Measurements from ENCODE around the gene OIP5. TPM values are rescaled to one million over a fixed set of nuclear protein-coding genes. Genes with fewer than 3 reads are reported as not detected.

The OIP5 gene
- total and polyA plus RNA-seq, 2 donors (not counting 3 experiments of a cell fraction or from before 2014, with no cell fraction given): 11.4 to 11.8 TPM

DNA sequence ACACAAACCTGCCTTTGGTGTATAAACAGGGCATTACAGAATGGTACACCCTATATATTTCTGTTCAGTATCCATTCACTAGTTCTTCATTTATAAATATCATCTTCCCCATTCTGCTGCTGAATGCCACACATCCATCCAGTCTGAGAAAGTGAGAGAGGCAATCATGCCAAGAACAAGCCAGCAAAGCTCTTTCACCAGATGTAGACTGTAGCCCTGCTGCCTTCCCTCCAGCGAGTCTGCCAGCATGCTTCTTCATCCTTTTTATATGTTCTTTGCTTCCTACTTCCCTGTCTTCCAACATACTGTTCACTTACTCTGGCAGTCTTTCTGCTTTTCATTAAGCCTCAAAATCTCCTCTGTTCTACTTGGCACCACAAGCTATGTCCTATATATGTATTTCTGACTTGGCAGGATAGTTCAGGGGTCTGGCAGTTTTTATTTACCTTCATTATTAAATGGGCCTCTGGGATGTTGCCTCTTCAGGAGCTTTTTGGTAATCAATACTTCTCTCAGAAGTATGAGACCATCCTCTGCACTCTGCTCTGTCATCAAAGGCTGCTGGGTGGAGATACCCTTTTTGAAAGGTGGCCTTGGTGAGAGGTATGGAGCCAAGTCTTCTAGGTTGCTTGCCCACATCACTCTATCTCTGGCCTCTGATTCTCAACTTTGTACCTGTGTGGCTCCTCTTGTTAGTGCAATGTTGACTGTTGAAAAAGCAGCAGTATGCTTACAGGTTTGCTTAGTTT is 52.7 kb downstream of the OIP5 start:
- POLR2A ChIA-PET: no interaction called here
- intact Hi-C loops (cut with micrococcal nuclease): no loop called here
- no peak for TF ChIP-seq FOS (IDR thresholded peaks at IDR 0.05; ENCODE audit: borderline replicate concordance, insufficient read depth, low read length)
- TF ChIP-seq MYC (IDR thresholded peaks at IDR 0.05; ENCODE audit: low read depth, low read length): no peak
- TF ChIP-seq, protein P1, sequence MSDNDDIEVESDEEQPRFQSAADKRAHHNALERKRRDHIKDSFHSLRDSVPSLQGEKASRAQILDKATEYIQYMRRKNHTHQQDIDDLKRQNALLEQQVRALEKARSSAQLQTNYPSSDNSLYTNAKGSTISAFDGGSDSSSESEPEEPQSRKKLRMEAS (IDR thresholded peaks at IDR 0.05; ENCODE audit: insufficient read depth, insufficient read length): no peak
- no peak for TF ChIP-seq POLR2AphosphoS5 (IDR thresholded peaks at IDR 0.05; ENCODE audit: insufficient read depth, low read depth, low read length)
- no peak for TF ChIP-seq POLR2A (IDR thresholded peaks at IDR 0.05; ENCODE audit: low read depth, low read length)
- TF ChIP-seq, protein P2, sequence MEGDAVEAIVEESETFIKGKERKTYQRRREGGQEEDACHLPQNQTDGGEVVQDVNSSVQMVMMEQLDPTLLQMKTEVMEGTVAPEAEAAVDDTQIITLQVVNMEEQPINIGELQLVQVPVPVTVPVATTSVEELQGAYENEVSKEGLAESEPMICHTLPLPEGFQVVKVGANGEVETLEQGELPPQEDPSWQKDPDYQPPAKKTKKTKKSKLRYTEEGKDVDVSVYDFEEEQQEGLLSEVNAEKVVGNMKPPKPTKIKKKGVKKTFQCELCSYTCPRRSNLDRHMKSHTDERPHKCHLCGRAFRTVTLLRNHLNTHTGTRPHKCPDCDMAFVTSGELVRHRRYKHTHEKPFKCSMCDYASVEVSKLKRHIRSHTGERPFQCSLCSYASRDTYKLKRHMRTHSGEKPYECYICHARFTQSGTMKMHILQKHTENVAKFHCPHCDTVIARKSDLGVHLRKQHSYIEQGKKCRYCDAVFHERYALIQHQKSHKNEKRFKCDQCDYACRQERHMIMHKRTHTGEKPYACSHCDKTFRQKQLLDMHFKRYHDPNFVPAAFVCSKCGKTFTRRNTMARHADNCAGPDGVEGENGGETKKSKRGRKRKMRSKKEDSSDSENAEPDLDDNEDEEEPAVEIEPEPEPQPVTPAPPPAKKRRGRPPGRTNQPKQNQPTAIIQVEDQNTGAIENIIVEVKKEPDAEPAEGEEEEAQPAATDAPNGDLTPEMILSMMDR (IDR thresholded peaks at IDR 0.05; ENCODE audit: extremely low read depth in 1 of 2, insufficient read depth in 1 of 2, low read depth in 1 of 2, low read length in 2 of 2): no peak
- no peak for TF ChIP-seq JUN (IDR thresholded peaks at IDR 0.05; ENCODE audit: borderline replicate concordance, insufficient read depth, insufficient read length, low read depth)

More for the DNA sequence above, 52.7 kb downstream of the OIP5 start:
- Histone ChIP-seq H3K4me1 (ENCODE audit: control insufficient read depth, extremely low read depth, insufficient read depth, low read length) (no peaks in the 10 kb centered on the region), H3K9me3 (replicated peaks; ENCODE audit: control insufficient read depth, insufficient read depth, low read length) (no peaks in the 10 kb centered on the region), H2AFZ (ENCODE audit: low read depth, low read length) (no peak overlapping the region), H3K27ac (ENCODE audit: insufficient read depth, low read depth, low read length) (no peak overlapping the region), H3K9ac (replicated peaks; ENCODE audit: extremely low read depth, insufficient read depth, low read length) (no peak overlapping the region), H3K4me3 (replicated peaks in 1 of 3; ENCODE audit: insufficient read depth in 1 of 3, low read depth in 1 of 3, low read length in 3 of 3) (no peak overlapping the region), H3K79me2 (ENCODE audit: control insufficient read depth, insufficient read depth, low read length) (peaks cover 9% of the 10 kb centered on the region), H3K9me1 (replicated peaks; ENCODE audit: control insufficient read depth, extremely low read depth, insufficient read depth, low read length) (no peaks in the 10 kb centered on the region), H3K36me3 (ENCODE audit: control insufficient read depth in 2 of 2, extremely low read depth in 1 of 2, insufficient read depth in 2 of 2, low read length in 2 of 2) (peaks cover 0 to 11% of the 10 kb centered on the region in 2 experiments), H3K4me2 (ENCODE audit: insufficient read depth, low read length) (no peak overlapping the region), H3K27me3 (ENCODE audit: control insufficient read depth in 2 of 2, insufficient read depth in 2 of 2, low read length in 2 of 2) (no peaks in the 10 kb centered on the region), H4K20me1 (replicated peaks; ENCODE audit: control insufficient read depth, extremely low read depth, insufficient read depth, low read length) (no peaks in the 10 kb centered on the region)
- BruUV-seq (replicated peaks): no TSS peak
- dilution Hi-C loops (cut with MboI; ENCODE audit: extremely low pct_ligation_motif_present, low sequenced_read_pairs): no loop called here
- FAIRE-seq (no peak), DNase-seq (ENCODE audit: low read depth, low spot score) (no peak)
- CTCF ChIA-PET: no interaction called here

Data from endothelial cell of umbilical vein (primary cell).